IMR-90 (cell line): ENCODE measurements around the gene MAML3. TPM values are rescaled to one million over a fixed set of nuclear protein-coding genes. Genes with fewer than 3 reads are reported as not detected.

ENCODE experiments used
- ATAC-seq: fragments of 200-7000 bp; cut with Tn5 transposase; 2 replicates; pipeline ENCODE4 v1.9.1; 2020; ENCODE audit warnings: low read depth, mild to moderate bottlenecking, moderate library complexity
- BruUV-seq: library from RNA; stranded (reverse); fragments of 400-500 nt; replicated peaks from 2 replicates; lab custom pipeline; 2021; lab: Mats Ljungman, UMichigan
- CTCF ChIA-PET: fragments of 300-600 bp; formaldehyde crosslinking; extraction: SDS; loops from one replicate; lab custom pipeline; 2021; ENCODE audit warnings: antibody characterized with exemption; lab: Yijun Ruan, JAX
- POLR2A ChIA-PET: fragments of 300-600 bp; sonication (Branson Sonifier 250); formaldehyde crosslinking; loops from one replicate; lab custom pipeline; 2022; ENCODE audit warnings: antibody characterized with exemption; ENCODE audit not compliant: unreplicated experiment; lab: Charles Lee
- DNase-seq: peaks from one replicate; pipeline ENCODE4 v3.0.0; 2013
- H2AFZ ChIP-seq: replicated peaks from 2 replicates; pipeline ENCODE3; 2013; ENCODE audit warnings: low read length, mild to moderate bottlenecking; ENCODE audit not compliant: poor library complexity
- H2AK5ac ChIP-seq: 2 replicates; pipeline ENCODE4 v1.6.1; 2013; ENCODE audit warnings: low read depth, low read length, inconsistent platforms
- H2AK9ac ChIP-seq: replicated peaks from 2 replicates; pipeline ENCODE3; 2013; ENCODE audit warnings: mild to moderate bottlenecking, low read depth, low read length, moderate library complexity; ENCODE audit not compliant: poor library complexity
- H2BK120ac ChIP-seq: 2 replicates; pipeline ENCODE4 v1.6.1; 2013; ENCODE audit warnings: low read depth, low read length, inconsistent platforms
- H2BK15ac ChIP-seq: 3 replicates; pipeline ENCODE4 v1.6.1; 2013; ENCODE audit warnings: low read depth, low read length, inconsistent platforms
- H2BK20ac ChIP-seq: 2 replicates; pipeline ENCODE4 v1.6.1; 2013; ENCODE audit warnings: low read depth, mild to moderate bottlenecking, inconsistent platforms, low read length, moderate library complexity
- H2BK5ac ChIP-seq: 2 replicates; pipeline ENCODE4 v1.6.1; 2013; ENCODE audit warnings: mild to moderate bottlenecking, low read depth, low read length, inconsistent platforms; ENCODE audit not compliant: poor library complexity, severe bottlenecking
- H3K14ac ChIP-seq: replicated peaks from 2 replicates; pipeline ENCODE4 v1.6.1; 2013; ENCODE audit warnings: low read depth, low read length, inconsistent platforms
- H3K18ac ChIP-seq: 2 replicates; pipeline ENCODE4 v1.6.1; 2013; ENCODE audit warnings: low read depth, low read length, control low read depth
- H3K23ac ChIP-seq: 2 replicates; pipeline ENCODE4 v1.6.1; 2013; ENCODE audit warnings: low read depth, low read length, inconsistent platforms
- H3K27ac ChIP-seq: 2 replicates; pipeline ENCODE4 v1.5.1; 2013; ENCODE audit warnings: mild to moderate bottlenecking, control low read depth, low read length; ENCODE audit not compliant: insufficient read depth
- H3K27me3 ChIP-seq: 2 replicates; pipeline ENCODE4 v1.6.1; 2013; ENCODE audit warnings: low read length; ENCODE audit not compliant: control insufficient read depth, insufficient read depth
- H3K36me3 ChIP-seq: 2 replicates; pipeline ENCODE4 v1.6.1; 2013; ENCODE audit warnings: low read length, mixed read lengths; ENCODE audit not compliant: control insufficient read depth, insufficient read depth
- H3K4ac ChIP-seq: 2 replicates; pipeline ENCODE4 v1.6.1; 2013; ENCODE audit warnings: low read depth, low read length, inconsistent platforms
- H3K4me1 ChIP-seq: 2 replicates; pipeline ENCODE4 v1.6.1; 2013; ENCODE audit warnings: low read length, mixed read lengths; ENCODE audit not compliant: control insufficient read depth, insufficient read depth
- H3K4me2 ChIP-seq: 2 replicates; pipeline ENCODE4 v1.6.1; 2013; ENCODE audit warnings: low read depth, mild to moderate bottlenecking, control low read depth, low read length, moderate library complexity
- H3K4me3 ChIP-seq: 2 replicates; pipeline ENCODE4 v1.5.1; 2013; ENCODE audit warnings: low read depth, mild to moderate bottlenecking, control low read depth, low read length, moderate library complexity; ENCODE audit not compliant: insufficient read depth
- H3K56ac ChIP-seq: 2 replicates; pipeline ENCODE4 v1.6.1; 2013; ENCODE audit warnings: low read length, inconsistent platforms; ENCODE audit not compliant: insufficient read depth; ENCODE audit errors: extremely low read depth
- H3K79me1 ChIP-seq, 2 experiments: 2 replicates each; pipeline ENCODE4 v1.6.1; 2013; ENCODE audit warnings: low read length in 2 of 2, inconsistent platforms in 1 of 2, low read depth in 1 of 2
- H3K9ac ChIP-seq: 2 replicates; pipeline ENCODE4 v1.6.1; 2013; ENCODE audit warnings: low read depth, low read length, control low read depth
- H3K9me1 ChIP-seq: 2 replicates; pipeline ENCODE4 v1.6.1; 2013; ENCODE audit warnings: low read length, inconsistent platforms; ENCODE audit not compliant: insufficient read depth
- H3K9me3 ChIP-seq: 2 replicates; pipeline ENCODE4 v1.6.1; 2013; ENCODE audit warnings: low read length; ENCODE audit not compliant: control insufficient read depth, insufficient read depth
- H4K20me1 ChIP-seq: 2 replicates; pipeline ENCODE4 v1.6.1; 2013; ENCODE audit warnings: low read length, inconsistent platforms; ENCODE audit not compliant: insufficient read depth
- H4K5ac ChIP-seq: 2 replicates; pipeline ENCODE4 v1.6.1; 2013; ENCODE audit warnings: mild to moderate bottlenecking, low read depth, low read length, control low read depth
- H4K8ac ChIP-seq, 2 experiments: 2 replicates each; pipeline ENCODE4 v1.6.1; 2013; ENCODE audit warnings: low read depth in 2 of 2, low read length in 2 of 2, control low read depth in 1 of 2, inconsistent platforms in 1 of 2
- H4K91ac ChIP-seq: 2 replicates; pipeline ENCODE4 v1.6.1; 2013; ENCODE audit warnings: low read depth, low read length, inconsistent platforms; ENCODE audit not compliant: insufficient read depth
- BHLHE40 ChIP-seq: fragments of 150-350 bp; IDR thresholded peaks from 2 replicates; pipeline ENCODE4 v1.6.1; 2016; ENCODE audit warnings: mild to moderate bottlenecking, low read depth, low read length
- CEBPB ChIP-seq: IDR thresholded peaks from 2 replicates; pipeline ENCODE4 v1.6.1; 2012; ENCODE audit warnings: low read depth, low read length, improper control_type of control experiment
- CHD1 ChIP-seq: IDR thresholded peaks from 2 replicates; pipeline ENCODE4 v1.6.1; 2012; ENCODE audit warnings: low read depth, low read length, improper control_type of control experiment
- CTCF ChIP-seq: conservative IDR thresholded peaks from 2 replicates; pipeline ENCODE4 v1.5.1; 2012; ENCODE audit warnings: mild to moderate bottlenecking, low read depth, low read length, improper control_type of control experiment
- ELK1 ChIP-seq: fragments of 150-350 bp; IDR thresholded peaks from 2 replicates; pipeline ENCODE4 v1.6.1; 2016; ENCODE audit warnings: low read depth, mild to moderate bottlenecking, low read length, moderate library complexity, borderline replicate concordance
- FOS ChIP-seq: fragments of 150-350 bp; IDR thresholded peaks from 2 replicates; pipeline ENCODE4 v1.6.1; 2016; ENCODE audit warnings: low read depth, low read length
- MAFK ChIP-seq: IDR thresholded peaks from 2 replicates; pipeline ENCODE4 v1.6.1; 2012; ENCODE audit warnings: low read depth, low read length, improper control_type of control experiment
- MAZ ChIP-seq: IDR thresholded peaks from 2 replicates; pipeline ENCODE4 v1.6.1; 2012; ENCODE audit warnings: low read depth, mild to moderate bottlenecking, low read length, improper control_type of control experiment, moderate library complexity, borderline replicate concordance
- MXI1 ChIP-seq: IDR thresholded peaks from 2 replicates; pipeline ENCODE4 v1.6.1; 2012; ENCODE audit warnings: low read depth, mild to moderate bottlenecking, low read length, moderate library complexity, borderline replicate concordance
- NFE2L2 ChIP-seq: fragments of 150-350 bp; IDR thresholded peaks from 2 replicates; pipeline ENCODE4 v1.6.1; 2016; ENCODE audit warnings: low read depth, mild to moderate bottlenecking, low read length
- POLR2A ChIP-seq: IDR thresholded peaks from 2 replicates; pipeline ENCODE4 v1.6.1; 2012; ENCODE audit warnings: mild to moderate bottlenecking, low read depth, low read length
- RAD21 ChIP-seq: IDR thresholded peaks from 2 replicates; pipeline ENCODE4 v1.6.1; 2012; ENCODE audit warnings: low read length, improper control_type of control experiment
- RCOR1 ChIP-seq: IDR thresholded peaks from 2 replicates; pipeline ENCODE4 v1.6.1; 2012; ENCODE audit warnings: mild to moderate bottlenecking, low read length, improper control_type of control experiment; ENCODE audit not compliant: insufficient replicate concordance
- RFX5 ChIP-seq: IDR thresholded peaks from 2 replicates; pipeline ENCODE4 v1.8.0; 2012; ENCODE audit warnings: low read depth, mild to moderate bottlenecking, low read length, moderate library complexity
- SMC3 ChIP-seq: fragments of 150-350 bp; IDR thresholded peaks from 2 replicates; pipeline ENCODE4 v1.6.1; 2016; ENCODE audit warnings: low read depth, mild to moderate bottlenecking, antibody characterized with exemption, low read length, moderate library complexity
- WGBS, 2 experiments: methylation state at CpG; one replicate each; pipeline versions ENCODE4 v1.1.5 to v1.1.7; 2013; ENCODE audit warnings: missing lambda C conversion rate in 2 of 2; ENCODE audit not compliant: insufficient read length in 1 of 2; ENCODE audit errors: extremely low coverage in 2 of 2; 5-methylcytosine and 5-hydroxymethylcytosine counted together
- dilution Hi-C: fragments of 300-500 bp; cut with HindIII; formaldehyde crosslinking; loops from one replicate; pipeline ENCODE4 v1.14.3; 2018; ENCODE audit warnings: low sequenced_read_pairs; ENCODE audit not compliant: unreplicated experiment
- in situ Hi-C: fragments of 300-500 bp; cut with MboI; formaldehyde crosslinking; loops from 3 replicates; pipeline ENCODE4 v1.14.3; 2019; ENCODE audit warnings: low sequenced_read_pairs, inconsistent platforms, mixed read lengths
- intact Hi-C: fragments of 100-400 bp; cut with micrococcal nuclease; formaldehyde crosslinking; loops from 2 replicates; pipeline ENCODE4 v1.10.0; 2022
- polyA plus RNA-seq, 3 experiments: library from polyadenylated mRNA; depleted of rRNA; stranded (reverse); fragments of >200 nt; gene quantifications; 2 replicates each; pipeline ENCODE4 v1.2.3, GENCODE V29; 2012; ENCODE audit warnings: low replicate concordance in 1 of 3
- total RNA-seq: library from RNA; depleted of rRNA; stranded (reverse); fragments of >200 nt; gene quantifications from 2 replicates; pipeline ENCODE4 v1.2.3, GENCODE V29; 2012
- TF ChIP-seq, protein P1 (sequence below): fragments of 150-350 bp; IDR thresholded peaks from 2 replicates; pipeline ENCODE4 v1.6.1; 2017; ENCODE audit warnings: mild to moderate bottlenecking, antibody characterized with exemption, low read length, low read depth

MAML3 gene
- total and polyA plus RNA-seq, 2 of the 4 experiments (the other 2 are of a cell fraction): 0.90 to 1.7 TPM

DNA sequence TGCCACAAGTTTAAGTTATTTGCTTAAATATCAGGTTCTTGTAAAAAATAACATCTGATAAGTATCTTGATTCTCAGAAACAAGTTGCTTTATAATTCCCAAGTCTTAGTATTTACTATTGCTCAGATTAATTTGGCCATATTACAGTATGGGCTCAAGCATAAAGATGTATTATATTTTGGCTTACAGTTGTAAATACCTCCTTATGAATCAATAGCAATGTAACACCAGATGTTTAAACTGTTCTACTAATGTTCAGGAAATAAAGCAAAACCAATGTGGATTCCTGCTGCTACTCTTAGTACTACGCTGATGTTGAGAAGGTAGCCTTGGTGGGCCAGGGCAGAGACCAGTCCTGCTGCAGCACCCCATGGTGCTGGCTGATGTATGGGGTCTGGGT, 385.6 kb downstream of the MAML3 start:
- intact Hi-C loops: no loop called here
- Histone ChIP-seq H3K4ac (no peak overlapping the region), H2BK20ac (no peak overlapping the region), H3K56ac (no peak overlapping the region), H3K4me2 (no peak overlapping the region), H2AK5ac (no peak overlapping the region), H3K36me3 (no peaks in the 10 kb centered on the region), H3K18ac (no peak overlapping the region), H2BK5ac (no peak overlapping the region), H3K23ac (no peak overlapping the region), H3K27me3 (no peaks in the 10 kb centered on the region), H2BK120ac (no peak overlapping the region), H2AK9ac (no peak overlapping the region), H4K20me1 (no peaks in the 10 kb centered on the region), H2BK15ac (no peak overlapping the region), H3K4me3 (no peak overlapping the region), H3K14ac (peak overlapping the region; percentile 45; the same call in 1 of the 2 replicates), H3K9ac (no peak overlapping the region), H3K9me1 (no peaks in the 10 kb centered on the region), H3K79me1 (no peaks in the 10 kb centered on the region; a peak in 1 of 4 replicates), H2AFZ (no peak overlapping the region), H4K5ac (no peak overlapping the region), H3K4me1 (no peaks in the 10 kb centered on the region), H3K27ac (no peak overlapping the region), H4K8ac (no peak overlapping the region), H4K91ac (no peak overlapping the region), H3K9me3 (no peaks in the 10 kb centered on the region)
- DNase-seq (no peak), ATAC-seq (no peak)
- BruUV-seq: no TSS peak
- TF ChIP-seq MAFK (no peak), NFE2L2 (no peak), RAD21 (no peak), SMC3 (no peak), CEBPB (no peak), ELK1 (no peak), CHD1 (no peak), MXI1 (no peak), RCOR1 (no peak), MAZ (no peak), BHLHE40 (no peak), RFX5 (no peak), CTCF (no peak), POLR2A (no peak), FOS (no peak)
- TF ChIP-seq, protein P1, sequence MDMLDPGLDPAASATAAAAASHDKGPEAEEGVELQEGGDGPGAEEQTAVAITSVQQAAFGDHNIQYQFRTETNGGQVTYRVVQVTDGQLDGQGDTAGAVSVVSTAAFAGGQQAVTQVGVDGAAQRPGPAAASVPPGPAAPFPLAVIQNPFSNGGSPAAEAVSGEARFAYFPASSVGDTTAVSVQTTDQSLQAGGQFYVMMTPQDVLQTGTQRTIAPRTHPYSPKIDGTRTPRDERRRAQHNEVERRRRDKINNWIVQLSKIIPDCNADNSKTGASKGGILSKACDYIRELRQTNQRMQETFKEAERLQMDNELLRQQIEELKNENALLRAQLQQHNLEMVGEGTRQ: no peak
- ChIA-PET POLR2A (no interaction called here), CTCF (no interaction called here)
- dilution Hi-C loops: no loop called here
- WGBS, 2 experiments: no CpG with 5 or more reads among the region's 1 CpG
- in situ Hi-C loops: no loop called here
